Gastrocnemius medialis (tissue), 4 donors: Measurements from ENCODE around the gene C1orf210.

Experiments
- POLR2A ChIP-seq, 2 donors: fragments of 450-650 bp; IDR thresholded peaks; one replicate each; pipeline ENCODE4 v1.6.1; 2017; ENCODE audit warnings: antibody characterized with exemption in 2 of 2, mild to moderate bottlenecking in 2 of 2, moderate library complexity in 2 of 2
- TF ChIP-seq, protein P1 (sequence below), 5 experiments: fragments of 450-650 bp in 3 of 5; fragments of 200-600 bp in 2 of 5; sonication (generic) in 2 of 5; IDR thresholded peaks in 4 of 5; conservative IDR thresholded peaks in 1 of 5; 1 replicate in 4 of 5; 2 replicates in 1 of 5; pipeline ENCODE4 v1.5.1; 2016 to 2019; ENCODE audit warnings: antibody characterized with exemption in 5 of 5, mild to moderate bottlenecking in 3 of 5, moderate library complexity in 3 of 5

DNA sequence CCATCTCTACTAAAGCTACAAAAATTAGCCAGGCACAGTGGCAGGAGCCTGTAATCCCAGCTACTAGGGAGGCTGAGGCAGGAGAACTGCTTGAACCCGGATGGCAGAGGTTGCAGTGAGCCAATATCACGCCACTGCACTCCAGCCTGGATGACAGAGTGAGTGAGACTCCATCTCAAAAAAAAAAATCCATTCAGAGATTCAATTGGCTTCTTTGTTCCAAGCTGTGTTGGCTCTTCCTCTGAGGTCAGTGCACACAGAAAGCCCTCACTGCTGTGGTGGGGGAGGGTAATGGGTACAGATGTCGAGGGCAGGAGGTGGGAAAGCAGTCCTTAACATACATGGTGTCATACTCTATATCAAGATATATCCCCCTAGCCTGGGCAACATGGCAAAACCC lies 30.1 kb upstream of the C1orf210 start:
- TF ChIP-seq, protein P1, sequence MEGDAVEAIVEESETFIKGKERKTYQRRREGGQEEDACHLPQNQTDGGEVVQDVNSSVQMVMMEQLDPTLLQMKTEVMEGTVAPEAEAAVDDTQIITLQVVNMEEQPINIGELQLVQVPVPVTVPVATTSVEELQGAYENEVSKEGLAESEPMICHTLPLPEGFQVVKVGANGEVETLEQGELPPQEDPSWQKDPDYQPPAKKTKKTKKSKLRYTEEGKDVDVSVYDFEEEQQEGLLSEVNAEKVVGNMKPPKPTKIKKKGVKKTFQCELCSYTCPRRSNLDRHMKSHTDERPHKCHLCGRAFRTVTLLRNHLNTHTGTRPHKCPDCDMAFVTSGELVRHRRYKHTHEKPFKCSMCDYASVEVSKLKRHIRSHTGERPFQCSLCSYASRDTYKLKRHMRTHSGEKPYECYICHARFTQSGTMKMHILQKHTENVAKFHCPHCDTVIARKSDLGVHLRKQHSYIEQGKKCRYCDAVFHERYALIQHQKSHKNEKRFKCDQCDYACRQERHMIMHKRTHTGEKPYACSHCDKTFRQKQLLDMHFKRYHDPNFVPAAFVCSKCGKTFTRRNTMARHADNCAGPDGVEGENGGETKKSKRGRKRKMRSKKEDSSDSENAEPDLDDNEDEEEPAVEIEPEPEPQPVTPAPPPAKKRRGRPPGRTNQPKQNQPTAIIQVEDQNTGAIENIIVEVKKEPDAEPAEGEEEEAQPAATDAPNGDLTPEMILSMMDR (IDR thresholded peaks at IDR 0.05 in 4 of 5, conservative IDR thresholded peaks at IDR 0.05 in 1 of 5) = no peak
- no peak for TF ChIP-seq POLR2A (IDR thresholded peaks at IDR 0.05)
